Fibroblast of lung (primary cell): ENCODE results near the gene ZNF512B. TPM values are rescaled to one million over a fixed set of nuclear protein-coding genes. Genes with fewer than 3 reads are reported as not detected.
A peak's percentile ranks its signal among the peaks of the same experiment; 100 is the strongest.
"Not testable (repeated sequence)": the region's sequence is repeated elsewhere in the genome, so short reads cannot be mapped to it uniquely, and the experiment has no call there.

Experiments
- DNase-seq, 2 donors: peaks; one replicate each; pipeline versions ENCODE4 v3.0.0 to v3.0.0-alpha.2; 2010; ENCODE audit warnings: low read depth in 2 of 2
- H2AFZ ChIP-seq: 2 replicates; pipeline ENCODE4 v1.5.1; 2012; ENCODE audit warnings: low read length, control low read depth, inconsistent platforms
- H3K27ac ChIP-seq: 2 replicates; pipeline ENCODE4 v1.5.1; 2011; ENCODE audit warnings: low read length, control low read depth; ENCODE audit not compliant: insufficient read depth
- H3K27me3 ChIP-seq: 2 replicates; pipeline ENCODE4 v1.5.1; 2011; ENCODE audit warnings: mild to moderate bottlenecking, low read length; ENCODE audit not compliant: control insufficient read depth, insufficient read depth
- H3K36me3 ChIP-seq: 2 replicates; pipeline ENCODE4 v1.5.1; 2011; ENCODE audit warnings: low read length; ENCODE audit not compliant: control insufficient read depth, insufficient read depth
- H3K4me1 ChIP-seq: 2 replicates; pipeline ENCODE4 v1.5.1; 2011; ENCODE audit warnings: low read length; ENCODE audit not compliant: control insufficient read depth, insufficient read depth; ENCODE audit errors: extremely low read depth
- H3K4me2 ChIP-seq: 2 replicates; pipeline ENCODE4 v1.5.1; 2011; ENCODE audit warnings: low read length, control low read depth; ENCODE audit not compliant: insufficient read depth; ENCODE audit errors: extremely low read depth
- H3K4me3 ChIP-seq, 4 experiments: fragments of 200-600 bp in 1 of 4; sonication (generic) in 1 of 4; replicated peaks in 1 of 4; 2 replicates each; pipeline ENCODE4 v1.5.1; 2011 to 2016; ENCODE audit warnings: low read length in 4 of 4, low read depth in 3 of 4, mild to moderate bottlenecking in 3 of 4, control low read depth in 2 of 4, inconsistent platforms in 1 of 4, mixed read lengths in 1 of 4; ENCODE audit not compliant: insufficient read depth in 1 of 4; ENCODE audit errors: control extremely low read depth in 1 of 4
- H3K79me2 ChIP-seq: 2 replicates; pipeline ENCODE4 v1.5.1; 2012; ENCODE audit warnings: mild to moderate bottlenecking, low read length, inconsistent platforms; ENCODE audit not compliant: control insufficient read depth, insufficient read depth
- H3K9ac ChIP-seq: 2 replicates; pipeline ENCODE4 v1.5.1; 2011; ENCODE audit warnings: mild to moderate bottlenecking, low read length, control low read depth; ENCODE audit not compliant: insufficient read depth
- H3K9me3 ChIP-seq: 2 replicates; pipeline ENCODE4 v1.5.1; 2012; ENCODE audit warnings: low read depth, low read length; ENCODE audit not compliant: control insufficient read depth, insufficient read depth
- H4K20me1 ChIP-seq: 2 replicates; pipeline ENCODE4 v1.5.1; 2011; ENCODE audit warnings: low read length; ENCODE audit not compliant: control insufficient read depth, insufficient read depth; ENCODE audit errors: extremely low read depth
- EZH2 ChIP-seq: IDR thresholded peaks from 2 replicates; pipeline ENCODE4 v1.5.1; 2012; ENCODE audit warnings: low read length, control low read depth, mild to moderate bottlenecking; ENCODE audit errors: missing control alignments
- polyA minus RNA-seq: library from RNA; depleted of rRNA, polyadenylated mRNA; stranded (reverse); fragments of >200 nt; gene quantifications from 2 replicates; pipeline ENCODE4 v1.2.3, GENCODE V29; 2011; ENCODE audit warnings: low replicate concordance
- polyA plus RNA-seq, 2 donors: library from polyadenylated mRNA; depleted of rRNA in 1 of 2; stranded (reverse) in 1 of 2; unstranded in 1 of 2; fragments of >200 nt; gene quantifications; 2 replicates each; pipeline ENCODE4 v1.2.1, GENCODE V29; 2011 to 2012; ENCODE audit warnings: missing spikeins in 1 of 2
- total RNA-seq: library from RNA; depleted of rRNA; stranded (reverse); fragments of >200 nt; gene quantifications from 2 replicates; pipeline ENCODE4 v1.2.1, GENCODE V29; 2014
- TF ChIP-seq, protein P1 (sequence below), 2 donors: IDR thresholded peaks in 1 of 2; conservative IDR thresholded peaks in 1 of 2; 1 replicate in 1 of 2; 2 replicates in 1 of 2; pipeline ENCODE4 v1.5.1; 2011 to 2012; ENCODE audit warnings: low read length in 2 of 2, control low read depth in 1 of 2, inconsistent platforms in 1 of 2, low read depth in 1 of 2, mild to moderate bottlenecking in 1 of 2

ZNF512B gene
- total RNA-seq = 6.4 and 8.4 TPM in 2 replicates
- 3.5 and 3.7 TPM in 2 replicates for polyA plus RNA-seq
- polyA plus RNA-seq (2012) = 12.4 and 12.9 TPM in 2 replicates
- polyA minus RNA-seq = 11.4 and 14.8 TPM in 2 replicates

DNA sequence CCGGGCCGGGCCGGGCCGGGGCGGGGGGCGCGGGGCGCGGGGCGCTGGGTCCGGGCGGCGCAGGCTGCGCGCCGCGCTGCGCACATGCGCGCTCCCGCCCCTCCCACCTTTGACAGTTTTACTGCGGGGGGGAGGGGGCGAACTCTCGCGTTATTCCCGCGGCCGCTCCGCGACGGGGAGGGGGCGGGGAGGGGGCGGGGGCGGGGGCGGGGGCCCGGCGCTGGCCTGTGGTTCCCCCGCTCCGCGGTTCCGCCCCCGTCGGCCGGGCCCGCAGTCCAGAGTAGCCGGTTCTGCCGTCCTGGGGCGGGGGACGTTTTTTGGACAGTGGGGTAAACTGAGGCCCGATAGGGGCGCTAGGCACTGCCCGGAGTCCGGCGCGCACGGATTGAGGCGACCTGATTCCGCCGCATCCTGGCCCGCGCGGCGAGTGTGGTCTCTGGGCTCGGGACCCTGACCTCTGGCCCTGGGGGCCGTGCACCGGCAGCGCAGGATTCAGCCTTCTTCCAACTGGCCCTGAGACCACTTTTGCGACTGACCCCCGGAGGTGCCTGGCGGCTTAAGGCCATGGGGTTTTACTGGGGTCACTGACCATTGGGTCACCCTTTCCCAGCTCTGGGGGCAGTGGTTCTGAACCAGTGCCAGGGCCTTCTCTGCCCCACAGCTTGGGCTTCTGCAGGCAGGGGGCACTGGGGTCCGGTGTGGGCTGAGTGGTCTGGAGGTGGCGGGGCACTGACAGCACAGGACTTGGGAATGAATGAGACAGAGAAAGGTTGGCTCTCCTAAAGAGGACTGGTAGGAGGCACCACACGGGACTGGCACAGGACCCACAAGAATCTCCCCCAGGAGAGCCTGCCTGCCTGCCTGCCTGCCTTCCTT lies at the start of gene ZNF512B:
Gene ZNF512B (minus strand): TSS at position 93 of the 876 bp plus-strand sequence. CDS start 1,980 bp downstream, outside the sequence.
- Histone ChIP-seq H3K4me3 (peak within 1 kb of the TSS; percentile 66 to 73 (median 68)), H4K20me1 (no peaks in the 10 kb centered on the region), H3K9me3 (no peaks in the 10 kb centered on the region), H3K79me2 (peaks cover 10% of the 10 kb centered on the region), H3K27ac (peak within 1 kb of the TSS; percentile 54), H3K4me2 (peak within 1 kb of the TSS; percentile 90), H3K9ac (peak within 1 kb of the TSS; percentile 77), H2AFZ (peak within 1 kb of the TSS; percentile 57), H3K4me1 (peaks cover 11% of the 10 kb centered on the region), H3K36me3 (peaks cover 13% of the 10 kb centered on the region), H3K27me3 (no peaks in the 10 kb centered on the region)
- no peak for TF ChIP-seq EZH2
- TF ChIP-seq, protein P1, sequence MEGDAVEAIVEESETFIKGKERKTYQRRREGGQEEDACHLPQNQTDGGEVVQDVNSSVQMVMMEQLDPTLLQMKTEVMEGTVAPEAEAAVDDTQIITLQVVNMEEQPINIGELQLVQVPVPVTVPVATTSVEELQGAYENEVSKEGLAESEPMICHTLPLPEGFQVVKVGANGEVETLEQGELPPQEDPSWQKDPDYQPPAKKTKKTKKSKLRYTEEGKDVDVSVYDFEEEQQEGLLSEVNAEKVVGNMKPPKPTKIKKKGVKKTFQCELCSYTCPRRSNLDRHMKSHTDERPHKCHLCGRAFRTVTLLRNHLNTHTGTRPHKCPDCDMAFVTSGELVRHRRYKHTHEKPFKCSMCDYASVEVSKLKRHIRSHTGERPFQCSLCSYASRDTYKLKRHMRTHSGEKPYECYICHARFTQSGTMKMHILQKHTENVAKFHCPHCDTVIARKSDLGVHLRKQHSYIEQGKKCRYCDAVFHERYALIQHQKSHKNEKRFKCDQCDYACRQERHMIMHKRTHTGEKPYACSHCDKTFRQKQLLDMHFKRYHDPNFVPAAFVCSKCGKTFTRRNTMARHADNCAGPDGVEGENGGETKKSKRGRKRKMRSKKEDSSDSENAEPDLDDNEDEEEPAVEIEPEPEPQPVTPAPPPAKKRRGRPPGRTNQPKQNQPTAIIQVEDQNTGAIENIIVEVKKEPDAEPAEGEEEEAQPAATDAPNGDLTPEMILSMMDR (conservative IDR thresholded peaks at IDR 0.05 in 1 of 2, IDR thresholded peaks at IDR 0.05 in 1 of 2; ENCODE audit: low read depth in 1 of 2, low read length in 2 of 2) = no peak
- peak; percentile 50 to 66 for DNase-seq

DNA sequence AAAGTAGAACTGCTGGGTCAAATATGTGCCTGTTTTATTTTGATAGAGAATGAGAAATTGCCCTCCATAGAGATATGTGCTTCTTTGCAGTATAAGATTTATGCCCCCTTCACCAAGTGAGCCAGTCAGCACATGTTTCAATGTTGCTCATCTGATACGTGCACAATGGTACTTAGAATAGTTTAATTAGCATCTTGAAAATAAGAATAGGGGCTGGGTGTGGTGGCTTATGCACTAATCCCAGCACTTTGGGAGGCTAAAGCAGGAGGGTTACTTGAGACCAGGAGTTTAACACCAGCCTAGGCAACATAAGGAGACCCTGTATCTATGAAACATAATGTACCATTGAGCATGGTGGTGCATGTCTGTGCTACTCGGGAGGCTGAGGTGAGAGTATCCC lies 45.9 kb upstream of the ZNF512B start:
- Histone ChIP-seq H3K79me2 (no peaks in the 10 kb centered on the region), H3K27me3 (no peaks in the 10 kb centered on the region), H3K9ac (no peak overlapping the region), H2AFZ (no peak overlapping the region), H3K36me3 (peaks cover 18% of the 10 kb centered on the region), H3K4me1 (no peaks in the 10 kb centered on the region), H3K9me3 (no peaks in the 10 kb centered on the region), H3K27ac (no peak overlapping the region), H4K20me1 (no peaks in the 10 kb centered on the region), H3K4me2 (no peak overlapping the region), H3K4me3 (no peak overlapping the region)
- no peak for TF ChIP-seq EZH2
- TF ChIP-seq, protein P1 (conservative IDR thresholded peaks at IDR 0.05 in 1 of 2, IDR thresholded peaks at IDR 0.05 in 1 of 2; ENCODE audit: low read depth in 1 of 2, low read length in 2 of 2) = no peak
- DNase-seq = no peak

DNA sequence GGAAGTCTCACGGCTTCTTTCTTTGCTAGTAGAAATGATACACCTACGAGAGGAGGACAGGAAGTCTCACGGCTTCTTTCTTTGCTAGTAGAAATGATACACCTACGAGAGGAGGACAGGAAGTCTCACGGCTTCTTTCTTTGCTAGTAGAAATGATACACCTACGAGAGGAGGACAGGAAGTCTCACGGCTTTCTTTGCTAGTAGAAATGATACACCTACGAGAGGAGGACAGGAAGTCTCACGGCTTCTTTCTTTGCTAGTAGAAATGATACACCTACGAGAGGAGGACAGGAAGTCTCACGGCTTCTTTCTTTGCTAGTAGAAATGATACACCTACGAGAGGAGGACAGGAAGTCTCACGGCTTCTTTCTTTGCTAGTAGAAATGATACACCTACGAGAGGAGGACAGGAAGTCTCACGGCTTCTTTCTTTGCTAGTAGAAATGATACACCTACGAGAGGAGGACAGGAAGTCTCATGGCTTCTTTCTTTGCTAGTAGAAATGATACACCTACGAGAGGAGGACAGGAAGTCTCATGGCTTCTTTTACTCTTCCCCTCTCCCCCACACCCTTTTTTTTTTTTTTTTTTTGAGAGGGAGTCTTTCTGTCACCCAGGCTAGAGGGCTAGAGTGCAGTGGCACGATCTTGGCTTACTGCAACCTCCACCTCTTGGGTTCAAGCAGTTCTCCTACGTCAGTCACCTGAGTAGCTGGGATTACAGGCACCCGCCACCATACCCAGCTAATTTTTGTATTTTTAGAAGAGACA lies 42.8 kb upstream of the ZNF512B start:
- peaks cover 22% of the 10 kb centered on the region for H3K36me3 ChIP-seq
- H3K27me3 ChIP-seq, H3K9me3 ChIP-seq, H3K27ac ChIP-seq, H3K4me3 ChIP-seq, H3K79me2 ChIP-seq, H3K4me2 ChIP-seq, DNase-seq, H3K9ac ChIP-seq, H3K4me1 ChIP-seq, H4K20me1 ChIP-seq, H2AFZ ChIP-seq: not testable (repeated sequence)
